COR-L47 (cell line): ENCODE data around the gene TUBGCP6.
"Not testable (repeated sequence)": the region's sequence is repeated elsewhere in the genome, so short reads cannot be mapped to it uniquely, and the experiment has no call there.

Experiments used
- DNase-seq: peaks from one replicate; lab custom pipeline; 2025; lab: John Stamatoyannopoulos, UW

Gene TUBGCP6

GRCh38 chr22:50278956-50279619 is 34.3 kb upstream of the TUBGCP6 start:
- no peak for DNase-seq

- DNase-seq: no peak
Observed at GRCh38 chr22:50278461-50278860, 33.6 kb upstream of the TUBGCP6 start.

GRCh38 chr22:50277761-50278160 is 32.9 kb upstream of the TUBGCP6 start:
- no peak for DNase-seq

GRCh38 chr22:50276143-50276542 is 31.3 kb upstream of the TUBGCP6 start:
- no peak for DNase-seq

GRCh38 chr22:50275181-50276055 is 30.6 kb upstream of the TUBGCP6 start:
- no peak for DNase-seq

- no peak for DNase-seq
Observed at GRCh38 chr22:50274771-50275170, 29.9 kb upstream of the TUBGCP6 start.

- DNase-seq: peak; percentile 55
Observed at GRCh38 chr22:50274311-50274710, 29.5 kb upstream of the TUBGCP6 start.

- not testable (repeated sequence) for DNase-seq
Observed at GRCh38 chr22:50273781-50274180, 29.0 kb upstream of the TUBGCP6 start.

GRCh38 chr22:50273352-50273751 is 28.5 kb upstream of the TUBGCP6 start:
- DNase-seq: not testable (repeated sequence)

- DNase-seq: no peak
Observed at GRCh38 chr22:50272044-50272802, 27.4 kb upstream of the TUBGCP6 start.

GRCh38 chr22:50271519-50271970 is 26.7 kb upstream of the TUBGCP6 start:
- DNase-seq: peak; percentile 71

- DNase-seq: no peak
Observed at GRCh38 chr22:50270666-50271394, 26.0 kb upstream of the TUBGCP6 start.

- DNase-seq: peak; percentile 55
Observed at GRCh38 chr22:50269970-50270665, 25.3 kb upstream of the TUBGCP6 start, which contains the start of gene MAPK11. Gene MAPK11 (minus strand): TSS chr22:50270380. CDS start chr22:50270292, 88 bp downstream.

- no peak for DNase-seq
Observed at GRCh38 chr22:50269573-50269969, 24.7 kb upstream of the TUBGCP6 start.

GRCh38 chr22:50268655-50269113 is 23.9 kb upstream of the TUBGCP6 start:
- peak; percentile 47 for DNase-seq

GRCh38 chr22:50267591-50268390 is 23.0 kb upstream of the TUBGCP6 start:
- no peak for DNase-seq

GRCh38 chr22:50266994-50267393 is 22.2 kb upstream of the TUBGCP6 start:
- no peak for DNase-seq

GRCh38 chr22:50264946-50265669 is 20.3 kb upstream of the TUBGCP6 start:
- DNase-seq: no peak

- no peak for DNase-seq
Observed at GRCh38 chr22:50264104-50264745, 19.4 kb upstream of the TUBGCP6 start.
